Esophagus squamous epithelium (tissue), 5 donors: ENCODE results near the gene DGAT2. TPM values are rescaled to one million over a fixed set of nuclear protein-coding genes. Genes with fewer than 3 reads are reported as not detected.

Source experiments
- DNase-seq: peaks from one replicate; lab custom pipeline; 2025; lab: John Stamatoyannopoulos, UW
- H3K27ac ChIP-seq, 4 donors: fragments of 200-600 bp; sonication (generic); one replicate each; pipeline ENCODE4 v1.5.1; 2016 to 2019; ENCODE audit warnings: mild to moderate bottlenecking in 1 of 4
- H3K27me3 ChIP-seq, 4 donors: fragments of 200-600 bp; sonication (generic); 1 replicate in 3 of 4; 2 replicates in 1 of 4; pipeline versions ENCODE4 v1.5.1 to v1.6.0; 2017 to 2021; ENCODE audit warnings: antibody characterized with exemption in 1 of 4
- H3K36me3 ChIP-seq, 3 donors: fragments of 200-600 bp; sonication (generic); one replicate each; pipeline ENCODE4 v1.5.1; 2016 to 2019
- H3K4me1 ChIP-seq, 3 donors: fragments of 200-600 bp; sonication (generic); one replicate each; pipeline ENCODE4 v1.5.1; 2017 to 2019
- H3K4me3 ChIP-seq, 4 donors: fragments of 200-600 bp; sonication (generic); 1 replicate in 3 of 4; 2 replicates in 1 of 4; pipeline ENCODE4 v1.5.1; 2016 to 2019; ENCODE audit warnings: mild to moderate bottlenecking in 2 of 4, moderate library complexity in 1 of 4
- H3K9me3 ChIP-seq, 3 donors: fragments of 200-600 bp; sonication (generic); one replicate each; pipeline ENCODE4 v1.5.1; 2016 to 2019
- POLR2A ChIP-seq, 4 donors: fragments of 450-650 bp; IDR thresholded peaks; one replicate each; pipeline ENCODE4 v1.6.1; 2017; ENCODE audit warnings: antibody characterized with exemption in 4 of 4, mild to moderate bottlenecking in 4 of 4, moderate library complexity in 3 of 4
- WGBS, 2 donors: methylation state at CpG; one replicate each; pipeline ENCODE4 v1.1.5; 2018; 5-methylcytosine and 5-hydroxymethylcytosine counted together
- intact Hi-C: fragments of 100-400 bp; cut with DNase I; formaldehyde crosslinking; loops from one replicate; pipeline ENCODE4 v1.15.0; 2022
- total RNA-seq, 4 donors: library from RNA; depleted of rRNA; stranded (reverse); fragments of >200 nt; gene quantifications; one replicate each; pipeline ENCODE4 v1.1.0, GENCODE V29; 2016
- TF ChIP-seq, protein P1 (sequence below), 6 experiments: fragments of 450-650 bp in 4 of 6; fragments of 200-600 bp in 2 of 6; sonication (generic) in 2 of 6; IDR thresholded peaks; one replicate each; pipeline ENCODE4 v1.5.1; 2016 to 2019; ENCODE audit warnings: antibody characterized with exemption in 6 of 6, mild to moderate bottlenecking in 4 of 6, moderate library complexity in 4 of 6
- donor health status: DM: yes; HTN: yes; CAD: no.

The DGAT2 gene
- total RNA-seq, 4 donors from 2014 or later, result 6.1 to 29.3 (median 19.2) TPM

- peaks cover 0 to 10% (median 0%) of the 10 kb centered on the region in 3 donors for H3K4me1 ChIP-seq
- no peak overlapping the region for H3K27ac ChIP-seq
- H3K9me3 ChIP-seq, result no peaks in the 10 kb centered on the region
- no peak overlapping the region for H3K4me3 ChIP-seq
- no peaks in the 10 kb centered on the region for H3K27me3 ChIP-seq
- TF ChIP-seq, protein P1, sequence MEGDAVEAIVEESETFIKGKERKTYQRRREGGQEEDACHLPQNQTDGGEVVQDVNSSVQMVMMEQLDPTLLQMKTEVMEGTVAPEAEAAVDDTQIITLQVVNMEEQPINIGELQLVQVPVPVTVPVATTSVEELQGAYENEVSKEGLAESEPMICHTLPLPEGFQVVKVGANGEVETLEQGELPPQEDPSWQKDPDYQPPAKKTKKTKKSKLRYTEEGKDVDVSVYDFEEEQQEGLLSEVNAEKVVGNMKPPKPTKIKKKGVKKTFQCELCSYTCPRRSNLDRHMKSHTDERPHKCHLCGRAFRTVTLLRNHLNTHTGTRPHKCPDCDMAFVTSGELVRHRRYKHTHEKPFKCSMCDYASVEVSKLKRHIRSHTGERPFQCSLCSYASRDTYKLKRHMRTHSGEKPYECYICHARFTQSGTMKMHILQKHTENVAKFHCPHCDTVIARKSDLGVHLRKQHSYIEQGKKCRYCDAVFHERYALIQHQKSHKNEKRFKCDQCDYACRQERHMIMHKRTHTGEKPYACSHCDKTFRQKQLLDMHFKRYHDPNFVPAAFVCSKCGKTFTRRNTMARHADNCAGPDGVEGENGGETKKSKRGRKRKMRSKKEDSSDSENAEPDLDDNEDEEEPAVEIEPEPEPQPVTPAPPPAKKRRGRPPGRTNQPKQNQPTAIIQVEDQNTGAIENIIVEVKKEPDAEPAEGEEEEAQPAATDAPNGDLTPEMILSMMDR (IDR thresholded peaks at IDR 0.05), result no peak
- TF ChIP-seq POLR2A (IDR thresholded peaks at IDR 0.05), result no peak
- H3K36me3 ChIP-seq, result no peaks in the 10 kb centered on the region
- 47 to 48% methylated on average over 2 to 4 of the region's 4 CpGs for WGBS, 2 donors
- no peak for DNase-seq
- intact Hi-C loops, result loop anchor here (10.0 kb wide), 1 partner anchor 91 kb away; no protein-coding TSS in a partner anchor
Observed at GRCh38 chr11:75795276-75796090, 26.9 kb downstream of the DGAT2 start.

GRCh38 chr11:75796091-75796435 lies 27.5 kb downstream of the DGAT2 start:
- intact Hi-C loops, result loop anchor here (10.0 kb wide), 1 partner anchor 91 kb away; no protein-coding TSS in a partner anchor
- Histone ChIP-seq H3K36me3 (no peaks in the 10 kb centered on the region), H3K4me1 (peaks cover 3 to 12% (median 4%) of the 10 kb centered on the region in 3 donors), H3K27me3 (no peaks in the 10 kb centered on the region), H3K9me3 (no peaks in the 10 kb centered on the region), H3K4me3 (no peak overlapping the region), H3K27ac (no peak overlapping the region)
- WGBS, 2 donors, result 100% methylated on average over 1 of the region's 2 CpGs; no CpG with 5 or more reads in 1 of the 2 donors
- TF ChIP-seq, protein P1 (IDR thresholded peaks at IDR 0.05), result no peak
- TF ChIP-seq POLR2A (IDR thresholded peaks at IDR 0.05), result no peak
- no peak for DNase-seq

DNA sequence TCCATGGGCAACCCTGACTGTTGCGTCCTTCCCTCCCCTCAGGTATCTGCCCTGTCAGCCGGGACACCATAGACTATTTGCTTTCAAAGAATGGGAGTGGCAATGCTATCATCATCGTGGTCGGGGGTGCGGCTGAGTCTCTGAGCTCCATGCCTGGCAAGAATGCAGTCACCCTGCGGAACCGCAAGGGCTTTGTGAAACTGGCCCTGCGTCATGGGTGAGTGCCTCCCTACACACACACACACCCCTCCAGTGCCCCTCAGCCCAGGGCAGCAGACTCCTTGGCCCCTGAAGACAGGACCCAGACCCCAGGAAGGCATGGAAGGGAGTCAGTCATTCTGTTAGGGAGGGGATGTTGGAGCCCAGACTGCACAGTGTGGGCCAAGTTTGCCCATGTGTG lies 28.5 kb downstream of the DGAT2 start:
- 74 to 80% methylated on average over 5 to 7 of the region's 8 CpGs for WGBS, 2 donors
- no peak for TF ChIP-seq POLR2A (IDR thresholded peaks at IDR 0.05)
- TF ChIP-seq, protein P1 (IDR thresholded peaks at IDR 0.05), result no peak
- Histone ChIP-seq H3K4me1 (peaks cover 5 to 16% (median 5%) of the 10 kb centered on the region in 3 donors), H3K36me3 (no peaks in the 10 kb centered on the region), H3K9me3 (no peaks in the 10 kb centered on the region), H3K27me3 (no peaks in the 10 kb centered on the region), H3K27ac (no peak overlapping the region), H3K4me3 (no peak overlapping the region)
- no peak for DNase-seq
- intact Hi-C loops, result loop anchor here (10.0 kb wide), 1 partner anchor 92 kb away; no protein-coding TSS in a partner anchor

GRCh38 chr11:75797792-75798191 lies 29.2 kb downstream of the DGAT2 start:
- TF ChIP-seq, protein P1 (IDR thresholded peaks at IDR 0.05), result no peak
- TF ChIP-seq POLR2A (IDR thresholded peaks at IDR 0.05), result no peak
- Histone ChIP-seq H3K27me3 (no peaks in the 10 kb centered on the region), H3K27ac (no peak overlapping the region), H3K36me3 (no peaks in the 10 kb centered on the region), H3K4me1 (peaks cover 5 to 16% (median 5%) of the 10 kb centered on the region in 3 donors), H3K4me3 (no peak overlapping the region), H3K9me3 (no peaks in the 10 kb centered on the region)
- WGBS, 2 donors, result 100% methylated on average over 1 of the region's 1 CpG; no CpG with 5 or more reads in 1 of the 2 donors
- no peak for DNase-seq
- intact Hi-C loops, result loop anchor here (10.0 kb wide), 1 partner anchor 93 kb away; no protein-coding TSS in a partner anchor

DNA sequence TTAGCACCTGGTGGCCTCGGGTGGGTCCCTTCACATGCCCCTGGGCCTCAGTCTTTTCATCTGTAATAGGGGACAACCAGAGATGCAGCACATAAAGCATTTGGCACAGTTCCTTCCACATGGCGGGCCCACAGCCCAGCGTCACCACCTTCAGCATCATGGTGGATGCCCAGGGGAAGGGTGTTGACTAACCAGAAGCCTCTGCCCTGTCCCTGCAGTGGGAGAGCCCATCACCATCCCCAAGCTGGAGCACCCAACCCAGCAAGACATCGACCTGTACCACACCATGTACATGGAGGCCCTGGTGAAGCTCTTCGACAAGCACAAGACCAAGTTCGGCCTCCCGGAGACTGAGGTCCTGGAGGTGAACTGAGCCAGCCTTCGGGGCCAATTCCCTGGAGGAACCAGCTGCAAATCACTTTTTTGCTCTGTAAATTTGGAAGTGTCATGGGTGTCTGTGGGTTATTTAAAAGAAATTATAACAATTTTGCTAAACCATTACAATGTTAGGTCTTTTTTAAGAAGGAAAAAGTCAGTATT lies 31.6 kb downstream of the DGAT2 start:
- Histone ChIP-seq H3K4me3 (no peak overlapping the region), H3K27me3 (no peaks in the 10 kb centered on the region), H3K27ac (no peak overlapping the region), H3K36me3 (no peaks in the 10 kb centered on the region), H3K4me1 (peaks cover 5 to 16% (median 5%) of the 10 kb centered on the region in 3 donors), H3K9me3 (no peaks in the 10 kb centered on the region)
- intact Hi-C loops, result loop anchor here (5.0 kb wide), 1 partner anchor 67 kb away; no protein-coding TSS in a partner anchor
- 94 to 100% methylated on average over 5 to 6 of the region's 8 CpGs for WGBS, 2 donors
- DNase-seq, result no peak
- TF ChIP-seq, protein P1 (IDR thresholded peaks at IDR 0.05), result no peak
- TF ChIP-seq POLR2A (IDR thresholded peaks at IDR 0.05), result no peak
